Osteocyte (in vitro differentiated cells): ENCODE measurements around the gene NLGN1. TPM values are rescaled to one million over a fixed set of nuclear protein-coding genes. Genes with fewer than 3 reads are reported as not detected.

ENCODE experiments used
- DNase-seq: peaks from one replicate; pipeline ENCODE4 v3.0.0; 2021; ENCODE audit warnings: mixed read lengths; ENCODE audit not compliant: unreplicated experiment; ENCODE audit errors: extremely low spot score
- H3K27ac Mint-ChIP-seq: one replicate; pipeline ENCODE4 v1.8.0; 2021; ENCODE audit warnings: mild to moderate bottlenecking, mixed read lengths; ENCODE audit not compliant: unreplicated experiment
- H3K27me3 Mint-ChIP-seq: one replicate; pipeline ENCODE4 v1.8.0; 2021; ENCODE audit warnings: mixed read lengths; ENCODE audit not compliant: unreplicated experiment
- H3K36me3 Mint-ChIP-seq: one replicate; pipeline ENCODE4 v1.8.0; 2021; ENCODE audit warnings: mixed read lengths; ENCODE audit not compliant: unreplicated experiment
- H3K4me1 Mint-ChIP-seq: one replicate; pipeline ENCODE4 v1.8.0; 2021; ENCODE audit warnings: mixed read lengths; ENCODE audit not compliant: unreplicated experiment
- H3K4me3 Mint-ChIP-seq: one replicate; pipeline ENCODE4 v1.8.0; 2021; ENCODE audit warnings: mild to moderate bottlenecking, moderate library complexity, mixed read lengths; ENCODE audit not compliant: unreplicated experiment
- H3K9me3 Mint-ChIP-seq: one replicate; pipeline ENCODE4 v1.8.0; 2021; ENCODE audit warnings: mixed read lengths; ENCODE audit not compliant: unreplicated experiment
- total RNA-seq: library from RNA; stranded (reverse); gene quantifications from 2 replicates; pipeline ENCODE4 v1.2.1, GENCODE V29; 2021
- TF ChIP-seq, protein P1 (sequence below): fragments of 200-600 bp; sonication (generic); IDR thresholded peaks from 2 replicates; pipeline ENCODE4 v1.5.0; 2021; ENCODE audit warnings: antibody characterized with exemption, mild to moderate bottlenecking, moderate library complexity

NLGN1 gene
- total RNA-seq, 1 donor from 2014 or later: 3.9 TPM

DNA sequence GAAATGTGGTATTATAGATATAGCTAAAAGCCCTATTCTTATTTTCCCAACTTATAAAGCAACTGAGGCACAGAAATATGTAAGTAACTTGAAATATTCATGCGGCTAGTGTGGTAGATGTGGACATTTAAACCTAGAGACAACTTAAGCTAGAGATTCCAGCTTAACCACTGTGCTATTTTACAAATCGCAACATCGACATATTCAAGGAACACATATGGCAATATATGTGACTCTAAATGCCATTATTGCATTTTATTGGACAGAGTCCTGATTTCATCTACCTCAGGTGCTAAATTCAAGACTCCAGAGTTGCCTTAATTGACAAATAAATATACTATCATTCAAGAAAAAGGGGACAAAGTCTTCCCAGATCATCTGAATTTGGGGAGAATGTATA, 442.3 kb downstream of the NLGN1 start:
- TF ChIP-seq, protein P1, sequence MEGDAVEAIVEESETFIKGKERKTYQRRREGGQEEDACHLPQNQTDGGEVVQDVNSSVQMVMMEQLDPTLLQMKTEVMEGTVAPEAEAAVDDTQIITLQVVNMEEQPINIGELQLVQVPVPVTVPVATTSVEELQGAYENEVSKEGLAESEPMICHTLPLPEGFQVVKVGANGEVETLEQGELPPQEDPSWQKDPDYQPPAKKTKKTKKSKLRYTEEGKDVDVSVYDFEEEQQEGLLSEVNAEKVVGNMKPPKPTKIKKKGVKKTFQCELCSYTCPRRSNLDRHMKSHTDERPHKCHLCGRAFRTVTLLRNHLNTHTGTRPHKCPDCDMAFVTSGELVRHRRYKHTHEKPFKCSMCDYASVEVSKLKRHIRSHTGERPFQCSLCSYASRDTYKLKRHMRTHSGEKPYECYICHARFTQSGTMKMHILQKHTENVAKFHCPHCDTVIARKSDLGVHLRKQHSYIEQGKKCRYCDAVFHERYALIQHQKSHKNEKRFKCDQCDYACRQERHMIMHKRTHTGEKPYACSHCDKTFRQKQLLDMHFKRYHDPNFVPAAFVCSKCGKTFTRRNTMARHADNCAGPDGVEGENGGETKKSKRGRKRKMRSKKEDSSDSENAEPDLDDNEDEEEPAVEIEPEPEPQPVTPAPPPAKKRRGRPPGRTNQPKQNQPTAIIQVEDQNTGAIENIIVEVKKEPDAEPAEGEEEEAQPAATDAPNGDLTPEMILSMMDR: no peak

GRCh38 chr3:173841334-173841733, 443.8 kb downstream of the NLGN1 start:
- TF ChIP-seq, protein P1: no peak
- Mint-ChIP-seq H3K4me1 (no peaks in the 10 kb centered on the region), H3K27ac (no peak overlapping the region), H3K36me3 (no peaks in the 10 kb centered on the region), H3K9me3 (no peaks in the 10 kb centered on the region), H3K4me3 (no peak overlapping the region), H3K27me3 (no peaks in the 10 kb centered on the region)
- DNase-seq: no peak

More for the DNA sequence above, 442.3 kb downstream of the NLGN1 start:
- no peaks in the 10 kb centered on the region for H3K27me3 Mint-ChIP-seq
- no peak for DNase-seq
- no peaks in the 10 kb centered on the region for H3K36me3 Mint-ChIP-seq
- H3K27ac Mint-ChIP-seq: no peak overlapping the region
- H3K9me3 Mint-ChIP-seq: no peaks in the 10 kb centered on the region
- no peaks in the 10 kb centered on the region for H3K4me1 Mint-ChIP-seq
- H3K4me3 Mint-ChIP-seq: no peak overlapping the region

GRCh38 chr3:173843060-173843459, 445.5 kb downstream of the NLGN1 start:
- no peaks in the 10 kb centered on the region for H3K27me3 Mint-ChIP-seq
- TF ChIP-seq, protein P1: no peak

DNA sequence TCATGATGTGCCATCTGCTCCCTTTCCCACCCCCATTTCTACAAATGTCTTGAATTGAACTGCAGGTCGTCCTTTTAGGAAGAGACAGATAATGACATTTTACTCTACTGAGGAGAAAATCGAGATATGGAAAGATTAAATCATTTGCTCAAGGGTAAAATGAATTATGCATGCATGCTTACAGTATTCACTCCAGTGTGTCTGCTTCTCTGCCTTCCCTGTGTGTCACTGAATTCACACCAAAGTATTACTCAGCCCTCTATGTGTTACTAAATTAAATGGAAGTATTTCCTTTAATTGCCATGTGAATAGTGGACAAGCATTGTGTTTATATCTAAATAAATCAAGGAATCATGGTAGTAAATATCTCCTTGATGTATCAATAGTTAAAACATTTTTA, 449.0 kb downstream of the NLGN1 start:
- no peak for DNase-seq
- no peaks in the 10 kb centered on the region for H3K9me3 Mint-ChIP-seq
- H3K27ac Mint-ChIP-seq: no peak overlapping the region
- no peaks in the 10 kb centered on the region for H3K27me3 Mint-ChIP-seq
- H3K4me1 Mint-ChIP-seq: no peaks in the 10 kb centered on the region
- H3K4me3 Mint-ChIP-seq: no peak overlapping the region
- no peaks in the 10 kb centered on the region for H3K36me3 Mint-ChIP-seq
- TF ChIP-seq, protein P1: no peak

More at GRCh38 chr3:173843060-173843459, 445.5 kb downstream of the NLGN1 start:
- no peaks in the 10 kb centered on the region for H3K4me1 Mint-ChIP-seq
- H3K9me3 Mint-ChIP-seq: no peaks in the 10 kb centered on the region
- no peak overlapping the region for H3K4me3 Mint-ChIP-seq
- H3K36me3 Mint-ChIP-seq: no peaks in the 10 kb centered on the region
- H3K27ac Mint-ChIP-seq: no peak overlapping the region
- DNase-seq: no peak

DNA sequence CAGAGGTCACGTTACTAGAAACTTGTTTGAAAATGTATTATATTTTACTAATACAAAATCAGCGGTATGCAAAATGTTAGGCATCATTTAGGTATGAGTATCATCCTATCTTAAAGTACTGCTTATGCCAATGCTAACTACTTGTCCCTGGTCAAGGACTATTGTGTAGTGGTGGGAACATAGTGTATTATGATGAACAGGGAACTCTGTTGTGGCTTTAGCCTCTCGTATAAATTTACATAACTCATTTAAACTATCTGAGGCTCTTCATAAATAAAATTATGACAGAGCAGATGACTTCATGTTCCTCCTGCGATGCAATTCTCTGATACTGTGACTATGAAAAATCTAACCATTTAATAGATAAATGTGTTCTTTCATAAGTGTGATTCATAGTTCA, 451.9 kb downstream of the NLGN1 start:
- H3K36me3 Mint-ChIP-seq: no peaks in the 10 kb centered on the region
- no peak overlapping the region for H3K4me3 Mint-ChIP-seq
- TF ChIP-seq, protein P1: no peak
- H3K27ac Mint-ChIP-seq: no peak overlapping the region
- no peaks in the 10 kb centered on the region for H3K9me3 Mint-ChIP-seq
- no peaks in the 10 kb centered on the region for H3K4me1 Mint-ChIP-seq
- no peak for DNase-seq
- no peaks in the 10 kb centered on the region for H3K27me3 Mint-ChIP-seq
